Measurements from ENCODE around the gene CCDC127. TPM values are rescaled to one million over a fixed set of nuclear protein-coding genes. Genes with fewer than 3 reads are reported as not detected.
"Not testable (repeated sequence)": the region's sequence is repeated elsewhere in the genome, so short reads cannot be mapped to it uniquely, and the experiment has no call there.

CCDC127 gene
- total and polyA plus RNA-seq, 3 experiments from 2014 or later = 5.3 to 8.3 (median 7.2) TPM

DNA sequence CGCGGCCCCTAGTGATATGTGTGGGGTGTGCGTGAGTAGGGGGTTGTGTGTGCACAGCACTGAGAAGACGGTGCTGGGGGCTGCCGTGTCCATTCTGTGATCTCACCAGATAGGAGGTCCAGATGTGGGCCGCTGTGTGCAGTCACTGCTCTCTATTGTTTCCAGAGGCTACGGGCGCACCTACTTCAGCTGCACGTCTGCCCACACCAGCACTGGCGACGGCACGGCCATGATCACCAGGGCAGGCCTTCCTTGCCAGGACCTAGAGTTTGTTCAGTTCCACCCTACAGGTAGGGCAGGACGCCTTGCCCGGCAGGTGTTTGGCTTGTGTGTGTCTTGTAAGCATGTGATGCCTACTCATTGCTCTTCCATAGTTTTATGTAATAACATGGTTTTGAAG is 12.8 kb upstream of the CCDC127 start:
- Histone ChIP-seq H3K9me3 (ENCODE audit: low read length) (no peaks in the 10 kb centered on the region), H3K27ac (ENCODE audit: low read depth, low read length) (no peak overlapping the region), H3K4me1 (ENCODE audit: insufficient read depth, low read length) (no peaks in the 10 kb centered on the region), H3K4me3 (ENCODE audit: low read length) (no peak overlapping the region), H3K27me3 (ENCODE audit: insufficient read depth, low read length, poor library complexity, severe bottlenecking) (no peaks in the 10 kb centered on the region), H3K36me3 (ENCODE audit: insufficient read depth, low read length) (peaks cover 43% of the 10 kb centered on the region)
- DNase-seq = no peak
- Mint-ChIP-seq H3K36me3 (peaks cover 20 to 91% (median 26%) of the 10 kb centered on the region in 3 donors), H3K4me1 (no peaks in the 10 kb centered on the region), H3K4me3 (peak overlapping the region in 1 of 7 donors; percentile 79), H3K27ac (peak overlapping the region in 1 of 8 donors; percentile 47), H3K27me3 (no peaks in the 10 kb centered on the region), H3K9me3 (no peaks in the 10 kb centered on the region)
- POLR2A ChIA-PET = no interaction called here
- CTCF ChIA-PET = no interaction called here

DNA sequence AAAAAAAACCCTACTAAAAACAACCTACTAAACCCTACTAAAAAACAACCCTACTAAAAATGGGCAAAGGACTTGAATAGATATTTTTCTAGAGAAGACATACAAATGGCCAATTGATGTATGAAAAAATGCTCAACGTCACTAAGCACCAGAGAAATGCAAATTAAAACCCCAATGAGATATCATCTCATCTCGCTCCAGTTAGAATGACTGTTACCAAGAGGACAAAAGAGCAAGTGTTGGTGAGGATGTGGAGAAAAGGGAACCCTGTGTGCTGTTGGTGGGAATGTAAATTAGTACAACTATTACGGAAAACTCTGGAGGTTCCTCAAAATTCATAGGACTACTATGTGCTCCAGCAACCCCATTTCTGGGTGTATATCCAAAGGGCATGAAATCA is 10.9 kb upstream of the CCDC127 start:
- peaks cover 0 to 2% (median 0%) of the 10 kb centered on the region in 3 donors for H3K4me1 Mint-ChIP-seq
- no peaks in the 10 kb centered on the region for H3K27me3 ChIP-seq (ENCODE audit: insufficient read depth, low read length, poor library complexity, severe bottlenecking)
- H3K4me3 ChIP-seq (ENCODE audit: low read length) = no peak overlapping the region
- peaks cover 47% of the 10 kb centered on the region for H3K36me3 ChIP-seq (ENCODE audit: insufficient read depth, low read length)
- no peak for DNase-seq
- H3K9me3 Mint-ChIP-seq = no peaks in the 10 kb centered on the region
- H3K27ac ChIP-seq (ENCODE audit: low read depth, low read length) = no peak overlapping the region
- H3K27me3 Mint-ChIP-seq = no peaks in the 10 kb centered on the region
- no peaks in the 10 kb centered on the region for H3K9me3 ChIP-seq (ENCODE audit: low read length)
- no peak overlapping the region for H3K27ac Mint-ChIP-seq
- H3K4me1 ChIP-seq (ENCODE audit: insufficient read depth, low read length) = no peaks in the 10 kb centered on the region
- ChIA-PET CTCF (no interaction called here), POLR2A (no interaction called here)
- H3K36me3 Mint-ChIP-seq = peaks cover 21 to 94% (median 25%) of the 10 kb centered on the region in 3 donors
- H3K4me3 Mint-ChIP-seq = no peak overlapping the region

DNA sequence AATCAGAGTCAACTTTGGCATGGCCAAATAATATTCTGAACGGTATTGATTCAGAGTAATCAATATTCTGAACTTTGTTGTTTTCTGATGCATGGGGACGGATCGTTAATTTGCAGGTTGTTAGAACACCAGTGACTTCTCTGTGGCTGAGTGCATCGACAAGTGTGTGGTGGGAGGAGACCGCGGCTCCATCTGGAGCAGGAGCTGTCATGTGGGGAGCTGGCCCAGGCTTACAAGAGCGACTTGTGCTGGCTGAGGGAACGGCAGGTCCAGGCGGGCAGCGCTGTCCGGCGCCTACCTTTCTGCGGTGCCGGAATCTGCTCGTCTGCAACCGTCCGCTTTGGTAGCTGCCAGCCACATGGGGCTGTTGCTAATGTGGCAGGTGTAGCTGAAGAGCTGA is 9.4 kb upstream of the CCDC127 start:
- POLR2A ChIA-PET; H3K4me3 ChIP-seq (ENCODE audit: low read length); CTCF ChIA-PET; H3K4me1 ChIP-seq (ENCODE audit: insufficient read depth, low read length); H3K9me3 Mint-ChIP-seq; H3K27me3 ChIP-seq (ENCODE audit: insufficient read depth, low read length, poor library complexity, severe bottlenecking); H3K9me3 ChIP-seq (ENCODE audit: low read length); H3K27ac ChIP-seq (ENCODE audit: low read depth, low read length); H3K27ac Mint-ChIP-seq; DNase-seq; H3K27me3 Mint-ChIP-seq; H3K4me3 Mint-ChIP-seq: not testable (repeated sequence)
- Mint-ChIP-seq H3K36me3 (peaks cover 18 to 88% (median 20%) of the 10 kb centered on the region in 3 donors), H3K4me1 (peaks cover 12 to 14% (median 13%) of the 10 kb centered on the region in 3 donors)
- H3K36me3 ChIP-seq (ENCODE audit: insufficient read depth, low read length) = peaks cover 41% of the 10 kb centered on the region

DNA sequence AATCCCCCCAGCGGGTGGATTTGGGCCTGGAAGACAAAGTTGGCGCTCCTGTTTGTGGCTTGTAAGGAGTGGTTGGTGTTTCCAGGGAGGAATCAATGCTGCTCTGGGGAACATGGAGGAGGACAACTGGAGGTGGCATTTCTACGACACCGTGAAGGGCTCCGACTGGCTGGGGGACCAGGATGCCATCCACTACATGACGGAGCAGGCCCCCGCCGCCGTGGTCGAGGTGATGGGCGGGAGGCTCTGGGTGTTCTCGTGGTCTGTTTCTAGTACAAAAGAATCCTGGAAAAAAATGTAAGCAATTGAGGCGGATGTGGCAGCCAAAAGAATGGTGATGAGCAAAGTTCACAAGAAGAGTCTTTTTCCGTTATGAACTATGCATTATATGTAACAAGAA is 7.4 kb upstream of the CCDC127 start:
- Mint-ChIP-seq H3K27ac (peak overlapping the region in 2 of 8 donors; percentile 32 to 33), H3K27me3 (peaks cover 0 to 1% of the 10 kb centered on the region in 2 donors), H3K9me3 (no peaks in the 10 kb centered on the region), H3K36me3 (peaks cover 17 to 72% (median 18%) of the 10 kb centered on the region in 3 donors), H3K4me1 (peaks cover 27 to 32% (median 31%) of the 10 kb centered on the region in 3 donors), H3K4me3 (no peak overlapping the region)
- Histone ChIP-seq H3K27ac (ENCODE audit: low read depth, low read length) (no peak overlapping the region), H3K36me3 (ENCODE audit: insufficient read depth, low read length) (peaks cover 36% of the 10 kb centered on the region), H3K4me1 (ENCODE audit: insufficient read depth, low read length) (peaks cover 15% of the 10 kb centered on the region), H3K27me3 (ENCODE audit: insufficient read depth, low read length, poor library complexity, severe bottlenecking) (no peaks in the 10 kb centered on the region), H3K4me3 (ENCODE audit: low read length) (no peak overlapping the region), H3K9me3 (ENCODE audit: low read length) (no peaks in the 10 kb centered on the region)
- no peak for DNase-seq
- ChIA-PET CTCF (no interaction called here), POLR2A (no interaction called here)

DNA sequence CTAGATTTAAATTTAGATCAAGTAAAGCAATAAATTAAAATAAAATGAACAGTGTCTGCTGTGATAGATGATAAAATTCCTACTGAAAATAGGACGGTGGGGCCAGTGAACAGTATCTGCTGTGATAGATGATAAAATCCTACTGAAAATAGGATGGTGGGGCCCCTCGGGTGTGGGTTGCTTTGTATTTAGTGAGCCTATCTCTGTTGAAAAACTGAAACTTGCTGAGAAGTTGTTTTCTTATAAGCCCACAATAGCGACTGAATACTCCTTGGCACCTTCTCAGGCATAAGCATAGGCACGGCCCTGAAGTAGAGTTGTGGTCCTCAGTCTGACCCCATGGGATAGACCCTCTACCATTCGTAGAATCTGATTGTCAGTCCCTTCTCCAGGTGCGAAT is 5.8 kb upstream of the CCDC127 start:
- Histone ChIP-seq H3K27ac (ENCODE audit: low read depth, low read length) (no peak overlapping the region), H3K27me3 (ENCODE audit: insufficient read depth, low read length, poor library complexity, severe bottlenecking) (no peaks in the 10 kb centered on the region), H3K9me3 (ENCODE audit: low read length) (no peaks in the 10 kb centered on the region), H3K36me3 (ENCODE audit: insufficient read depth, low read length) (peaks cover 25% of the 10 kb centered on the region), H3K4me1 (ENCODE audit: insufficient read depth, low read length) (peaks cover 17% of the 10 kb centered on the region), H3K4me3 (ENCODE audit: low read length) (no peak overlapping the region)
- H3K9me3 Mint-ChIP-seq = peaks cover 0 to 2% (median 0%) of the 10 kb centered on the region in 5 donors
- POLR2A ChIA-PET = no interaction called here
- CTCF ChIA-PET = no interaction called here
- peak overlapping the region in 1 of 8 donors; percentile 69 for H3K27ac Mint-ChIP-seq
- H3K4me3 Mint-ChIP-seq = no peak overlapping the region
- no peak for DNase-seq
- peaks cover 12 to 72% (median 13%) of the 10 kb centered on the region in 3 donors for H3K36me3 Mint-ChIP-seq
- peaks cover 29 to 40% (median 37%) of the 10 kb centered on the region in 3 donors for H3K4me1 Mint-ChIP-seq
- peaks cover 0 to 1% of the 10 kb centered on the region in 2 donors for H3K27me3 Mint-ChIP-seq

DNA sequence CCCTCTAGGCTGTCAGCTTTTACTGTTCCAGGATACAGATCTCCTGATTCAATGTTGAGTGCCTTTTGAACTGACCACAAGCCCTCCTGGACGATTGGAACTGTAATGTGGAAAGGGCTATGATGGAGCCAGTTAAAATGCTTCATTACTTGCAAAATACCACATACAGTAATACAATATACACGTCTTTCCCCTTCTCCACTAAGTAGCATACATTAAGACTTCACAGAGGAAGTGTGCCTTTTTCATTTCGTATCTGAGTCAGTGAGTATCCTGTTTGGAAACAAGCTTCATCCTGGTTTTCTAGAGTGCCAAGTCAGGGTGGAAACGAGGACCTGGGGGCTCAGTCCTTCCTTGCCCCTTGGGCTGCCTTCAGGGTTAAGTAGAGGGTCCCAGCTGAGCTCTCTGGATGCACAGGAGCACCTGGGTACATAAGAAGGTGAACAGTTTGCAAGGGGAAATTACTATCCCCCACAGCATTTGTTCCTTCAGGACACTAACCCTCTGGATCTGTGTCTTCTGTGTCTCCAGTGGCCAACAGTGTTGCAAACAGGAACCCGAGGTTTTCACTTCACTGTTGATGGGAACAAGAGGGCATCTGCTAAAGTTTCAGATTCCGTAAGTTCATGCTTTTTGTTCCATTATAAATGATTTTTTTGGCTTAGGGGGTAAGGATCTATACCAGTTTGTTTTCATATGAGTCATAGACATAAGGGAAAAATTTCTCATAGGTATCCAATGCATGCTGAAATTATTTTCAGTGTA is 5.2 kb upstream of the CCDC127 start:
- Mint-ChIP-seq H3K27ac (peak overlapping the region in 6 of 8 donors; percentile 13 to 77 (median 39)), H3K4me3 (peak overlapping the region in 1 of 7 donors; percentile 39), H3K4me1 (peaks cover 29 to 40% (median 37%) of the 10 kb centered on the region in 3 donors), H3K36me3 (peaks cover 11 to 67% (median 12%) of the 10 kb centered on the region in 3 donors)
- POLR2A ChIA-PET; H3K27ac ChIP-seq (ENCODE audit: low read depth, low read length); H3K27me3 Mint-ChIP-seq; CTCF ChIA-PET; H3K9me3 ChIP-seq (ENCODE audit: low read length); H3K9me3 Mint-ChIP-seq; DNase-seq; H3K4me3 ChIP-seq (ENCODE audit: low read length); H3K27me3 ChIP-seq (ENCODE audit: insufficient read depth, low read length, poor library complexity, severe bottlenecking): not testable (repeated sequence)
- Histone ChIP-seq H3K4me1 (ENCODE audit: insufficient read depth, low read length) (peaks cover 17% of the 10 kb centered on the region), H3K36me3 (ENCODE audit: insufficient read depth, low read length) (peaks cover 20% of the 10 kb centered on the region)

DNA sequence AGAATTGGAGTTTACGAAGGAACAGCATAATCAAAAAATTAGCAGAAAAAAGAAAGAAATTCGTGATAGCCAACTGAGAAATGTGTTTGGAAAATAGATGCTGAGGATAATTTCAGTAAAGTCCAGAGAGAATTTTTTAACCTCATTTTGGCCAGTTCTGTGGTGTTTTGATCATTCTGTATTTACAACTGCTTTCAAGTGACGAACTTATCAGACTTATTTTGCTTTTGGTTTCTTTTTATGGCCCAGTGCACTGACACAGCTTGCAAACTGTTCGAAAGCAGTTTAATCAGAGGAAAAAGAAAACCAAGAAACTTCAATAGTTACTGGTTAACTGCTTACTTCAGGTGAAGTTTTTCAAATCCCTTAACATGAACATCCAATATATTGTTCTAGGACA is 2.0 kb upstream of the CCDC127 start:
- peak overlapping the region; percentile 73 for H3K27ac ChIP-seq (ENCODE audit: low read depth, low read length)
- peaks cover 0 to 2% (median 0%) of the 10 kb centered on the region in 5 donors for H3K9me3 Mint-ChIP-seq
- H3K27me3 ChIP-seq (ENCODE audit: insufficient read depth, low read length, poor library complexity, severe bottlenecking) = no peaks in the 10 kb centered on the region
- no peaks in the 10 kb centered on the region for H3K9me3 ChIP-seq (ENCODE audit: low read length)
- ChIA-PET POLR2A (interaction anchor here (1.2 to 3.1 kb wide), 2 partner anchors 29 to 51 kb away, joined by 4 to 28 read pairs; partner anchors contain the start of genes LRRC14B and PDCD6), CTCF (interaction anchor here (1.1 to 1.6 kb wide), 2 partner anchors 12 to 31 kb away, joined by 3 to 5 read pairs; no protein-coding TSS in a partner anchor)
- H3K4me1 Mint-ChIP-seq = peaks cover 41 to 58% (median 56%) of the 10 kb centered on the region in 3 donors
- H3K36me3 Mint-ChIP-seq = peaks cover 0 to 49% (median 0%) of the 10 kb centered on the region in 3 donors
- DNase-seq = peak in 2 of 5 donors; percentile 38 to 43
- H3K36me3 ChIP-seq (ENCODE audit: insufficient read depth, low read length) = peaks cover 6% of the 10 kb centered on the region
- peak overlapping the region; percentile 79 for H3K4me3 ChIP-seq (ENCODE audit: low read length)
- H3K27ac Mint-ChIP-seq = peak overlapping the region; percentile 94 to 100 (median 96)
- peak overlapping the region; percentile 94 to 98 (median 97) for H3K4me3 Mint-ChIP-seq
- peaks cover 0 to 1% of the 10 kb centered on the region in 2 donors for H3K27me3 Mint-ChIP-seq
- H3K4me1 ChIP-seq (ENCODE audit: insufficient read depth, low read length) = peaks cover 17% of the 10 kb centered on the region

DNA sequence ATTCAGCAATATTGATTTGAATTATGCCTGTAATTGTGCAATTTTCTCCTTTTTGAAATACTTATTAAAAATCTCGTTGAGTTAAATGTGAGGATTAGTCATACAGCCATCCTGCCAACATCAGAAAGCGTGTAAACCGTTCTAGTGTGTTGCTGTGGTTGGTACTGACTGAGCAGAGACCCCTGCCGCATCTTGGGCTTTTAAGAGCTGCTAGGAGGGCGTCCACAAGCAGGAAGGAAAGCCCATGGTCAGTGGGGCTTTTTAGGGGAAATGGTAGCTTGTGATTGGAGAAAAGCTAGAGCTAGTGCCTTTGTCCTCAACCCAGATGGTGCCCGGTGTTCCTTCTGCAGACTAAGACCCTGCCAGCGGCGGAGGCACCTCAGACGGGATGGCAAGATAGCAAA is 1.5 kb upstream of the CCDC127 start:
- H3K4me1 Mint-ChIP-seq = peaks cover 44 to 62% (median 61%) of the 10 kb centered on the region in 3 donors
- DNase-seq = peak in 2 of 5 donors; percentile 18 to 34
- peaks cover 0 to 1% of the 10 kb centered on the region in 2 donors for H3K27me3 Mint-ChIP-seq
- peaks cover 0 to 45% (median 0%) of the 10 kb centered on the region in 3 donors for H3K36me3 Mint-ChIP-seq
- Histone ChIP-seq H3K4me3 (ENCODE audit: low read length) (peak overlapping the region; percentile 79), H3K4me1 (ENCODE audit: insufficient read depth, low read length) (peaks cover 17% of the 10 kb centered on the region), H3K9me3 (ENCODE audit: low read length) (no peaks in the 10 kb centered on the region), H3K36me3 (ENCODE audit: insufficient read depth, low read length) (peaks cover under 1% of the 10 kb centered on the region), H3K27me3 (ENCODE audit: insufficient read depth, low read length, poor library complexity, severe bottlenecking) (no peaks in the 10 kb centered on the region), H3K27ac (ENCODE audit: low read depth, low read length) (peak overlapping the region; percentile 73)
- POLR2A ChIA-PET = interaction anchor here (1.2 to 3.1 kb wide), 3 partner anchors 28 to 52 kb away, joined by 4 to 28 read pairs (median 5); partner anchors contain the start of genes LRRC14B and PDCD6
- peak overlapping the region; percentile 94 to 100 (median 96) for H3K27ac Mint-ChIP-seq
- peak overlapping the region; percentile 94 to 98 (median 97) for H3K4me3 Mint-ChIP-seq
- H3K9me3 Mint-ChIP-seq = peaks cover 0 to 2% (median 0%) of the 10 kb centered on the region in 5 donors
- CTCF ChIA-PET = interaction anchor here (1.1 to 1.6 kb wide), 3 partner anchors 13 to 31 kb away, joined by 3 to 10 read pairs (median 5); no protein-coding TSS in a partner anchor

All from CD8-positive, alpha-beta memory T cell (primary cell).